B cell (primary cell): ENCODE measurements around the gene SPPL2C. TPM values are rescaled to one million over a fixed set of nuclear protein-coding genes. Genes with fewer than 3 reads are reported as not detected.
A peak's percentile ranks its signal among the peaks of the same experiment; 100 is the strongest.

ENCODE experiments used
- ATAC-seq: fragments of 200-7000 bp; cut with Tn5 transposase; one replicate; pipeline ENCODE4 v1.10.0; 2021; ENCODE audit warnings: low read depth, mild to moderate bottlenecking, moderate number of reproducible peaks, moderate library complexity
- CTCF ChIA-PET: fragments of 350-600 bp; sonication (Branson Sonifier 250); formaldehyde crosslinking; loops from one replicate; lab custom pipeline; 2021; ENCODE audit warnings: antibody characterized with exemption, inconsistent platforms; lab: Charles Lee
- POLR2A ChIA-PET: fragments of 350-600 bp; sonication (Branson Sonifier 250); formaldehyde crosslinking; loops from one replicate; lab custom pipeline; 2021; ENCODE audit warnings: antibody characterized with exemption; lab: Charles Lee
- DNase-seq: peaks from one replicate; pipeline ENCODE4 v3.0.0; 2013
- H2AFZ ChIP-seq: 2 replicates; pipeline ENCODE4 v1.6.1; 2012; ENCODE audit warnings: mild to moderate bottlenecking, low read depth, low read length; ENCODE audit not compliant: insufficient read depth, poor library complexity, severe bottlenecking
- H3K27ac ChIP-seq, 2 donors: 1 replicate in 1 of 2; 2 replicates in 1 of 2; pipeline ENCODE4 v1.5.1; 2012 to 2013; ENCODE audit warnings: low read length in 2 of 2, mild to moderate bottlenecking in 2 of 2, moderate library complexity in 1 of 2
- H3K27me3 ChIP-seq, 4 experiments: fragments of 200-600 bp in 1 of 4; sonication (generic) in 1 of 4; replicated peaks in 1 of 4; 1 replicate in 2 of 4; 2 replicates in 2 of 4; pipeline versions ENCODE4 v1.6.1 to v1.7.0; 2013 to 2016; ENCODE audit warnings: low read length in 3 of 4, mild to moderate bottlenecking in 2 of 4, mixed read lengths in 1 of 4, moderate library complexity in 1 of 4; ENCODE audit not compliant: insufficient read depth in 4 of 4, control insufficient read depth in 3 of 4; ENCODE audit errors: control extremely low read depth in 1 of 4
- H3K36me3 ChIP-seq, 2 experiments: replicated peaks in 1 of 2; 1 replicate in 1 of 2; 2 replicates in 1 of 2; pipeline versions ENCODE4 v1.6.1 to v1.7.1; 2013; ENCODE audit warnings: low read length in 1 of 2; ENCODE audit not compliant: insufficient read depth in 2 of 2, control insufficient read depth in 1 of 2; ENCODE audit errors: control extremely low read depth in 1 of 2, extremely low read depth in 1 of 2
- H3K4me1 ChIP-seq, 2 donors: fragments of 200-600 bp in 1 of 2; sonication (generic) in 1 of 2; 1 replicate in 1 of 2; 2 replicates in 1 of 2; pipeline versions ENCODE4 v1.5.1 to v1.6.1; 2013 to 2017; ENCODE audit warnings: low read length in 2 of 2; ENCODE audit not compliant: control insufficient read depth in 2 of 2, insufficient read depth in 2 of 2
- H3K4me2 ChIP-seq: replicated peaks from 2 replicates; pipeline ENCODE3; 2012; ENCODE audit warnings: mild to moderate bottlenecking, low read depth, low read length; ENCODE audit not compliant: poor library complexity, severe bottlenecking
- H3K4me3 ChIP-seq, 5 experiments: fragments of 200-600 bp in 1 of 5; sonication (generic) in 1 of 5; 1 replicate in 3 of 5; 2 replicates in 2 of 5; pipeline versions ENCODE4 v1.5.1 to v1.7.0; 2011 to 2016; ENCODE audit warnings: low read length in 4 of 5, mild to moderate bottlenecking in 4 of 5, low read depth in 2 of 5, control low read depth in 1 of 5, moderate library complexity in 1 of 5; ENCODE audit not compliant: insufficient read depth in 1 of 5; ENCODE audit errors: control extremely low read depth in 1 of 5, extremely low read depth in 1 of 5
- H3K79me2 ChIP-seq: fragments of 200-600 bp; sonication (generic); one replicate; pipeline ENCODE4 v1.6.0; 2016; ENCODE audit warnings: low read length; ENCODE audit not compliant: control insufficient read depth, insufficient read depth
- H3K9ac ChIP-seq: fragments of 200-600 bp; sonication (generic); 2 replicates; pipeline ENCODE4 v1.6.1; 2017; ENCODE audit warnings: mild to moderate bottlenecking, low read length, moderate library complexity
- H3K9me3 ChIP-seq, 3 donors: one replicate each; pipeline versions ENCODE4 v1.6.1 to v1.7.1; 2013; ENCODE audit warnings: low read length in 2 of 3; ENCODE audit not compliant: control insufficient read depth in 2 of 3, insufficient read depth in 1 of 3; ENCODE audit errors: control extremely low read depth in 1 of 3
- H4K20me1 ChIP-seq: 2 replicates; pipeline ENCODE4 v1.6.0; 2012; ENCODE audit warnings: mild to moderate bottlenecking, low read length; ENCODE audit not compliant: insufficient read depth, control insufficient read depth, poor library complexity, severe bottlenecking
- H3K27ac Mint-ChIP-seq: one replicate; pipeline ENCODE4 v1.8.0; 2021; ENCODE audit warnings: mixed read lengths
- H3K27me3 Mint-ChIP-seq: one replicate; pipeline ENCODE4 v1.8.0; 2021; ENCODE audit warnings: mixed read lengths
- H3K4me1 Mint-ChIP-seq: one replicate; pipeline ENCODE4 v1.8.0; 2021; ENCODE audit warnings: mixed read lengths
- H3K4me3 Mint-ChIP-seq: one replicate; pipeline ENCODE4 v1.8.0; 2021; ENCODE audit warnings: mixed read lengths
- H3K9me3 Mint-ChIP-seq: one replicate; pipeline ENCODE4 v1.8.0; 2022; ENCODE audit warnings: mixed read lengths; ENCODE audit not compliant: insufficient read depth
- CTCF ChIP-seq: fragments of 200-600 bp; IDR thresholded peaks from one replicate; pipeline ENCODE4 v1.8.0; 2022; ENCODE audit warnings: antibody characterized with exemption, mild to moderate bottlenecking
- EZH2 ChIP-seq: IDR thresholded peaks from 2 replicates; pipeline ENCODE4 v1.6.1; 2012; ENCODE audit warnings: borderline replicate concordance, low read depth, mild to moderate bottlenecking, moderate library complexity, low read length; ENCODE audit not compliant: insufficient read depth, poor library complexity, severe bottlenecking
- WGBS: methylation state at CpG from one replicate; pipeline ENCODE4 v1.1.5; 2013; ENCODE audit warnings: missing lambda C conversion rate; ENCODE audit not compliant: insufficient coverage; 5-methylcytosine and 5-hydroxymethylcytosine counted together
- intact Hi-C: fragments of 100-400 bp; cut with micrococcal nuclease; formaldehyde crosslinking; loops from one replicate; pipeline ENCODE4 v1.10.0; 2022
- polyA plus RNA-seq: library from polyadenylated mRNA; depleted of rRNA; stranded (reverse); fragments of >200 nt; gene quantifications from 2 replicates; pipeline ENCODE4 v1.2.3, GENCODE V29; 2012
- total RNA-seq, 2 donors: library from RNA; stranded (reverse); fragments of 120-200 nt in 1 of 2; gene quantifications; 1 replicate in 1 of 2; 2 replicates in 1 of 2; pipeline versions ENCODE4 v1.2.3 to v1.2.4, GENCODE V29; 2013 to 2022

SPPL2C gene
- total and polyA plus RNA-seq, 2 donors (not counting 1 experiment from before 2014, with no cell fraction given) = not detected

- Histone ChIP-seq H3K27me3 (peaks cover 2 to 49% (median 31%) of the 10 kb centered on the region in 4 experiments), H3K4me1 (peaks cover 37 to 40% of the 10 kb centered on the region in 2 donors), H3K79me2 (no peaks in the 10 kb centered on the region), H3K36me3 (no peaks in the 10 kb centered on the region), H3K9me3 (peaks cover 0 to 20% (median 0%) of the 10 kb centered on the region in 3 donors), H4K20me1 (no peaks in the 10 kb centered on the region), H3K27ac (no peak within 1 kb of the TSS), H3K4me2 (peak within 1 kb of the TSS; percentile 100), H2AFZ (peak within 1 kb of the TSS; percentile 93), H3K9ac (peak within 1 kb of the TSS; percentile 79), H3K4me3 (peak within 1 kb of the TSS; percentile 3 to 75 (median 69))
- ATAC-seq (peak; percentile 90), DNase-seq (peak; percentile 88)
- H3K4me3 Mint-ChIP-seq = peak within 1 kb of the TSS; percentile 91
- peaks cover 25% of the 10 kb centered on the region for H3K4me1 Mint-ChIP-seq
- 3% methylated on average over 97 of the region's 97 CpGs for WGBS
- ChIA-PET CTCF (interaction anchor here (1.1 to 1.9 kb wide), 2 partner anchors 55 to 254 kb away, joined by 3 to 4 read pairs; no protein-coding TSS in a partner anchor), POLR2A (interaction anchor here (0.5 kb wide), 2 partner anchors 140 to 371 kb away, joined by 3 to 4 read pairs; no protein-coding TSS in a partner anchor)
- intact Hi-C loops = loop anchor here (2.0 kb wide), 1 partner anchor 55 kb away; no protein-coding TSS in a partner anchor
- peak within 1 kb of the TSS; percentile 63 for H3K27ac Mint-ChIP-seq
- H3K27me3 Mint-ChIP-seq = peaks cover 19% of the 10 kb centered on the region
- TF ChIP-seq EZH2 = no peak
- TF ChIP-seq CTCF = peak; percentile 85
- no peaks in the 10 kb centered on the region for H3K9me3 Mint-ChIP-seq
These were observed 49.5 kb downstream of the SPPL2C start, which contains the start of gene MAPT for GRCh38 chr17:45894022-45894784. Gene MAPT, plus strand, starts transcription at chr17:45894554. Its CDS starts 67,784 bp downstream, at chr17:45962338.
